ENCODE results near the gene PPFIBP1.

Gene PPFIBP1

DNA sequence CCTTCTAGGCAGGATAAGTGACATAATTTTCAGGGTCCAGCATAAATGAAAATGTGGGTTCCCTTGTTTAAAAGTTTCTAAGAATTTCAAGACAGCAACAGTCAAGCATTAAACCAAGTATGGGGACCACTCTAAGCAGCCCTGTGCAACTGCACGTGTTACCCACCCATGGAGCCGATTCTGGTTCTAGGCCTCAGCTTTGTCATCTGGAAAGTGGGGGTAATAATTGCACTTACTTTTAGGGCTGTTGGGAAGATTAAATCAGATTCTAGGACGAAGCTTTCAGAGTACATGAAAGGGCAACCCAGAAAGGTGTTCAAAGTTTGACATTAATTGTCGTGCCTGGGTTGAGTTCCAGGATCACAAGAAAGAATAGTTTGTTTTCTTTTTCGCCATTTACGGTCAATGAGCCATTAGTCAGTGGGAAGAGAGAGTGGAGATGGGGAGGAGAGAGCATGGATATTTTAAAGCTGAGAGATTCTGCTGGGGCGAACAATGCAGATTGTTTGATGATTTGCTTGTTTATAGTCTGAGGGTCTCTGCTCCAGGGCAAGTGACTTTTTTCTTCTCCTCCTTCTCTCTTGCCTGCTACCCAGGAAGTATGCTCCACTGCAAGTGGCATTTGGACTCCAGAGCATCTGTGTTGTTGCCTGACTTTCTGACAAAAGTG lies 10.7 kb upstream of the PPFIBP1 start:
- no peak for DNase-seq (ENCODE audit: low spot score)

DNA sequence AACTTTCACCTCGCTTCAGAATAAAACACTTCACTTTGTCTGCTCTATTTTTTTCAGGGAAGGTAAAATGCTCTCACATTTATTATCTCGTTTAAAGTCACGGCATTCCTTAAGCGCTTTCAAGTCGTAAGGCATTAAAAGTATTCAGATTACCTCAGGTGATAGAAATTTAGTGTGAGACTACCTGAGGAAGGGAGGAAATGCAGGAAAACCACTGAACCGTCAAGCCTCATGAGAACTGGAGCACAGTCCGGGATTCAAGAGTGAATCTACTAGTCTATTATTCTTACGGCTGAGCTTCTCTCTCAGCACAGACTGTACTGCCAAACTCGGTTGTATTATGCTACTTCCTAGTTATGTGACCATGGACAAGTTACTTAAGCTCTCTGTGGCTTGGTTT lies 8.3 kb upstream of the PPFIBP1 start:
- no peak for DNase-seq (ENCODE audit: low spot score)

DNA sequence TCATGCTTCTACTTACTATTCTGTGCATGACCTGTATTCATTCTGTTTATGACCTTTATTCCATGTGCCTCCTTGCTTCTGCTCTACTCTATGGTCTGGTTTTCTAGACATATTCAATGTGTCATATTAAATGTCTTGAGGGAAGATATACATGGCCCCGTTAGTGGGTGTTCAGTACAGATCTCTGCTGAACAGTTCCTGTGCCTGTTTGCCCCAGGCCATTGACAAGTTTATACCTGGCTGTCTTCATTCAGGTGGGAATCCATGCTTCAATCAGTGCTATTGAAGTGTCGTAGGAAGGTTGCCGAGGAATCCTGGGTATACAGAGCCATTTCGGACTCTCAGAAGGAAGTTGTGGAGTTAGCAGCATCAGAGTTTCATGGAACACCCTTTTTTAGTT lies 7.4 kb upstream of the PPFIBP1 start:
- DNase-seq (ENCODE audit: low spot score), result no peak

DNA sequence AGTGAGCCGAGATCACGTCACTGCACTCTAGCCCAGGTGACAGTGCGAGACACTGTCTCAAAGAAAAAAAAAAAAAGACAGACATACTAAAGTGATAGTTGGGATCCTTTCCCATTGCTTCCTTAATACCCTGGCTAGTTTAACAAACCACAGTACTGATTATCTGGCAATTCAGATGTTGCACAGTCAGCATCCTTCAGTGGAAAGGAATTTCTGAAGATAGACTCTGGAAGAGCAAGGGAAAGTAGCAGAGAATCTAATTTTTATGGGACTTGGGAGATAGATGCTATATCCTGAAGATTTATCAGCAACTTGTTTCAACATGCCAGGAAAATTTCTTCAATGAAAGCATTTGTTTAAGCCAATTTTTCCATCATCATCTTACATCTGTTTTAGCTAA lies 6.5 kb upstream of the PPFIBP1 start:
- no peak for DNase-seq (ENCODE audit: low spot score)

DNA sequence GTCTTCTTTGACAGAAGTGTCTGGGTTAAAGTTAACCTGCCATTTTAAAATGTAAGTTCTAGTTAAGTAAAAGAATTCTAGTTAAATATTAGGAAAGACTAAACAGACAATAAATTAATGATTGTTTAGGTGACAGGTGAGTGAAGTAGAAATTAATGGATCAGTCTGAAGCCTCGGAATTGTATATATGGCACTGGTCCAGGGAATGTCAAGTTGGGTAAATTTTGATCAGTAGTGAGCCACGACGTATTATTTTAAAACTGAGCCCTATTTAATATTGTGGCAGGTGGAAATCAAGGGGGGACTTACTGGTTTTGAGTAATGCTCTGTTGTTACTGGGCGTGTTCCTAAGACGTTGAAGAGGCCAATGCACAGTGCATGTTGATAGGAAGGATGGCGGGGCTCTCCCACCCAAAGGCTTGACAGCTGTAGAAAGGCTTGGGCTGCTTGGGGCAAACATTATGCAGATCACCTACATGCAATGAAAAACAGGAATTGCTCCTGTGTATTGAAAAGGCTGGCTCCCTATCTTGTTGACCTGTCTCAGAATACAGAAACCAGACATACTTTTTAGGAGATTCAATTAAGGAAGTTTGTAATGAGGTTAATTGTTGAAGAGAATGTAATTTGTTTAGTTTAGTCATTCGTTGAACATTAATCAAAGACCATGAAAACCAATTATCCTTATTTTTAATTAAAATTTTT lies 5.9 kb upstream of the PPFIBP1 start:
- DNase-seq (ENCODE audit: low spot score), result no peak

DNA sequence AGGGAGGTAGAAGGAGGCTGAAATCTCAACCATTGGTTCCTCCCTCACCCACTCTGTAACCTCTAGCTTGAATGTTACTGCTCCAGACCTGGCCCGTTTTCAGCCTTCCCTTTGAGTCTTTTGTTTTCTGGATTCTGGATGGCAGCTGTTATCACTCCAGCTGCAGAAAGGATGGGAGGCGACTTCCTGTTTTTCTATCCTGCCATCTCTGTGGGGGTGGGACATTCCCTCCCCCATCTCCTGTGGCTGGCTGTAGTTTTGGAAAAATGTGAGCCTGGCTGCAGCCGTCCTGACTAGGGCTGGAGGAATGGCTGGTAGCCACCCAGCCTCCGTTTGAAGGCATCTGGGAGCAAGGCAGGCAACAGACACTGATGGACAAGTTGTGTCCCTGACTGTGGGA lies 2.9 kb upstream of the PPFIBP1 start:
- DNase-seq (ENCODE audit: low spot score), result no peak

DNA sequence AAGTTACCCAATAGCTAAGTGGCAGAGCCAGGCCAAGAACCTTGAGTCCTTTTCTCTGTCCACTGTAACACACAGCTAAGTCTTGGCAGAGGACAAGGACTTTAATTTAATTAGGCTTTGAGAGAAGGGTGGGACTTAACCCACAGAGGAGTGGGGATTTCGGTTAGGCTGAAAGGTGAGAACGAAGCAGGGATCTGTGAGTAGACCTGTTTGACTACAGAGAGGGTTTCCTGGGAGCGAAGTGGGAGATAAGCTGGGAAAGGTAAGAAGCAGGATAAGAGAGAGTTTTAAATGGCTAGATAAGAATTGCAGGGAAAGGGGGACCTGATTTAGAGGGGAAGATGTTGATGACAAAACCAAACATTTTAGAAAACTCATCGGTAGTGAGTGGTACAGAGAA lies 2.0 kb upstream of the PPFIBP1 start:
- DNase-seq (ENCODE audit: low spot score), result no peak

DNA sequence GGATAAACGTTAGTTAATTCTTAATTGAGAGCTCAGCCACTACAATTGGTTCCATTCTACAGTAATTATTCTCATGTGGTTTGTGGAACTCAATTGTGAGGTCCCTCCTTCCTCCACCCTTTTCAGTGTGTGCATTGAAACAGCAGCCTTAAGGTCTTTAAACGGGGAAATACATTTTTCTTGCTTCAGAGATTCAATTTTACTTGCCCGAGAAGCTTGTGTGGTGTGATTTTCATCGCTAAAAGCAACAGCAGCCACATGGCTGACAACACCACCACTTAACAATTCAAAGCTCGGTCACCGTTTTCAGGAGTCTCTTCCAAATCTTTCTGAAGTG lies 733 bp upstream of the PPFIBP1 start:
- peak; percentile 4 for DNase-seq (ENCODE audit: low spot score)

DNA sequence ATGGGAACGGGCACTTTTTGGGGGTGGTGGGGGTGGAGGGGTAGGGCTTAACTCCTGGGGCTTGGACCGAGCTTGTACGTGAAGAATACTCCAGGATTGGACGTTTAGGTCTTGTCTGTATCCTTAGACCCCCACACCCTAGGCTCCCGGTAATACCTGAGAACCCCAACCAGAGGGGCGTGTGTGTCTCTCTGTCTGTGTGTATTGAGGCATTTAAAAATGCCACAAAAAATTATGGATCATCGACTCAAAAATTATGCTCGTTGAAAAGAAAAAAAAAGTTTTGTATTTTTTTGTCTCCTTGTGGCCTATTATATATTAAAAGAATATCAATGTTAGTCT lies 459 bp downstream of the PPFIBP1 start:
- DNase-seq (ENCODE audit: low spot score), result no peak

DNA sequence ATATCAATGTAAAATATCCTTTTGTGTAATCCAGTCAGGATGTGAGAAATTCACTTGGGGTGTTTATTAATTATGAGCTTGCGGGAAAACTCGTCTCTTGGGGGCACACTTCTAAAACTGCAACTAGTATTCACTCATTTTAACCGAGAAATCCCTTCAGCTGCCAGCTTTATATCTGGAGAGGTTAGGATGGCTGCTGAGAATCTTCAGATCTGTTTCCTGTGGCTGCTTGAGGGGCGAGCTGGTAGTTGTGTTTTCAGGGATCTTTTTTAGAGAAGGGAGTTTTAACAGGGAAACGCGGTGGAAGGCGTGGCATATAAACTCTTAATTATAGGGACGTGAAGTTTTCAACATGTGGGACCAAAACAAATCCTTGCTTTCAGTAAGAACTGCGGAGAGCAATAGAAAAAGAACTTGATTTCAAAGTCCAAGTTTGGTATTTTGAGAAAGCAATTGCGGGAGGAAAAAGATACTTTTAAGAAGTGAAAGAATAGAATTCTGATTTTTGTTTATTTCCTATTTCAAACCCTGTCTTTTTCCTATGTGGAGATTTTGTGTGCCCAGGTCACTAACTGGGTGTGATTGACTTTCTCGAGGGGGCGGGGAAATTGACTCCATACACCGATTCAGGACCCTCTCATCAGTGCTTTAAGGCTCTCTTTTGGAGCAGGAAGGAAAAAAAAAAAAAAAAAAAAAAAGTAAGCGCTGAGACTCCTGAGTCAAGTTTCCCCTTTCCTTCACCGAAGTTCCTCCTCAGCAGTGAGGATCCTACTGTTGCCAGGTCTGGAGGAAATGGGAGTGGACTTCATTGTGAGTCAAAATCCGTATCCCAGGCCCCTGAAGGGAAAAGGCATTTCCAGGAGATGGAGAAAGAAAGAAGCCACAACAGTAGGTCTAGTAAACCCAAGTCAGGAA lies 1.1 kb downstream of the PPFIBP1 start:
- DNase-seq (ENCODE audit: low spot score), result no peak

DNA sequence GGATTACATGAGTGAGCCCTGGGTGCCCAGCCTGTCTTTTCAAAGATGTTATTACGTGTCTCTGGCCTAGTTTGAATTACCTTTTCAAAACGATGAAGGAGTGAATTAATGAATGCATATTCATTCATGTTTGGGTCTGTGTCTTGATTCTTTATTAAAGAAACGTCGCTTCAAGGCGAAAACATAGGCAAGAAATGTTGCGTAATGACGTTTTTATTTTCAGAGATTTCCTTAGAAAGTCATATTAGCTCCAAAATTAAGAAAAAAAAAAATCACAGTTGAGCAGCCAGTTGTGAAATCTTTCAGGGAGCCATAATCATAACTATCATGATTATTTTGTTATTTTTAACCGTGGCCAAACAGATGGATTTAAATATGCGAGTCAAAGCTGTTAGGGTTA lies 3.5 kb downstream of the PPFIBP1 start:
- DNase-seq (ENCODE audit: low spot score), result no peak

DNA sequence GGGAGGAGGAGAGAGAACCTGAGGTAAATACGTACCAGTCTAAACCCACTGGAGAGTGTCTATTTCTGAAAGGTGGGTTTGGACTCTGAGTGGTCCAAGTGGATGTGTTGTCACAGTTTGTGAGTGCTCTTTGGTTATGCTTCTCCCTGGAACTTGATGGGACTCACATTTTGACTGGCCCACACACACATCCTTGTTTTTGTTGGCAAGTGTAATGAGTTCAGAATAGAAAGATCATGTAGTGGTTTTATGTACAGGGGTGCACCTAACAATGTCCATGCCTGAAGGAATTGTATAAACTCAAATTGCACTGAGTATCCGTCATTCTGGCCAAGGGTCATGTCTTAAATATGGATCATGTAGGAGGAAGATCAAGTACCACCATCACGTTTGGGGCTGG lies 4.8 kb downstream of the PPFIBP1 start:
- no peak for DNase-seq (ENCODE audit: low spot score)

DNA sequence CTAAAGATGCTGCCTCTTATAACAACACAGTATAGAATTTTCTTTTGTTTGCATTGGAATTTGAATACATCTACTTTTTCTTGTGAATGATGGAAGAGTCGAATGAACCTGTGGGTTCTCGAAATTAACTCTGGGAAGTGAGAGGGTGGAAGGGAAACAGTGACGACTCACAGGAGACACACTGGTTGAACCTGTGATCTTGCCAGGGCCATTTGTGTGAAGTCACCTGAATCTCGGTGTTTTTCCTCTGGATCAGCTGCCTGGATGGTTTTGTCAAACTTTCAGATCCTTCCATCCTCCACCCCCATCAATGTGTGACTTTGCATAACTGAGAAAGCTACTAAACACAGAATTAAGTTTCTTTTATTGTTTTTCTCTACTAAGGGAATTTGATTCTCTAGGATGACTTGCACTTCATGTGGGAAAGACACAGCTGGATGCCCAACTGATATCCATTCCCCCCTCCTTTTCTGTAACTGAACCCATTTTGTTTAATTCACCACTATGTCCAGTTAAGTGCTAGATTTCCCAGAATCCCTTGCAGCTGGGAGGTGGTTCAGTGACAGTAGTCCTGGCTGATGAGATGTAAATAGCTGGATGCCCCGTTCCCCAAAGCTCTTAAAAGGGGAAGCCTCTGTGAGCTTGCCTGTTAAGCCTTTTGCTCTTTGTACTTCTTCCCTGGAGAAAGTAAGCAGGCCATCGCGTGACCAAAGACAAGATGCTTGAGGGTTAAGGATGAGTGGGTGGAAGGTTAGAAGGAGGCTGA lies 6.3 kb downstream of the PPFIBP1 start:
- no peak for DNase-seq (ENCODE audit: low spot score)

DNA sequence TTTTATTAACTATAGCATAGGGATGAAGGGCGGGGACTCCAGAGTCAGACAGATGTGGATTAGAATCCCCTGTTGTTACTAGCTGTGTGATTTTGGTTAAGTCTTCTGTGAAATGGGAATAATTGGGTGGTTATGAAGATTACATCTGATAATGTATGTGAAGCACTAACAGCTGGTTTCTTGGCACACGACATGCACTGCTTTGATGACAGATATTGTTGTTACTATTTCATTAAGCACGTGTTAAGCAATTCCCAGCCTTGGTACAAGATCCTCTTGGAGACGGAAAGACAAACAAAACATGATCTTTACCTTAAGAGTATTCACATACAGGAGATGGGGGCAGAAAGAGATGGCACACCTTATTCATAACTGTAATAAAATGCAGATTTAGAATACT lies 7.9 kb downstream of the PPFIBP1 start:
- no peak for DNase-seq (ENCODE audit: low spot score)

DNA sequence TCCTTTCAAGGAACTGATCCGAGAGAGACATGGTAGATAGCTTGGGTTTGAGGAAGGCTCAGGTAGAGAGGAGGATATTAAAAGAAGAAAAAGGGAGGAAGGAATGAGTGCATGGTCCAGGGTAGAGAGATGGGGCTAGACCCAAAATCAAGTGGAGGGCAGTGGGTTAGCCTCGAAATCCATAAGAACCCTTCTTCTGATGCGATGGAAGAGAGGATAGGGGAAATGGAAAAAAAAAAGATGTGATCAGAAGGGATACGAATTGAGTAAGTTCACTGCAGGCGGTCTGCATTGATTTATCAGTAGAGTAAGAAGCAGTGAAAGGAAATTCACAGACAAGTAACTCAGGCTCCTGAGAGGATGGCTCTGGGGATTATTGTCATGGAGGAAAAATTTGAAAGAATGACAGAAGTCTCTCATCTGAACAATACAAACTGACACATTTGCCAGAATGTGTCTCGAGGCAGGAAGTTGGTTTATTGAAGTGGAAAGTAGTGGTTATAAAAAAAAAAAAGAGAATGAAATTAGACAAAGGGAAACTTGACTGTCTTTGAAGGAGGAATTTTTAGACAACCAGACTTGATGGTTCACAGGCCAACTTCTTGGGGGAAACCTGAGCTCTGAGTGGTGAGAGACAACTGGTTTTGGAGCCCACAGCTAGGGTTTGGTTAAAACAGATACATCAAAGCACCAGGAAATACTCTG lies 10.2 kb downstream of the PPFIBP1 start:
- DNase-seq (ENCODE audit: low spot score), result no peak

DNA sequence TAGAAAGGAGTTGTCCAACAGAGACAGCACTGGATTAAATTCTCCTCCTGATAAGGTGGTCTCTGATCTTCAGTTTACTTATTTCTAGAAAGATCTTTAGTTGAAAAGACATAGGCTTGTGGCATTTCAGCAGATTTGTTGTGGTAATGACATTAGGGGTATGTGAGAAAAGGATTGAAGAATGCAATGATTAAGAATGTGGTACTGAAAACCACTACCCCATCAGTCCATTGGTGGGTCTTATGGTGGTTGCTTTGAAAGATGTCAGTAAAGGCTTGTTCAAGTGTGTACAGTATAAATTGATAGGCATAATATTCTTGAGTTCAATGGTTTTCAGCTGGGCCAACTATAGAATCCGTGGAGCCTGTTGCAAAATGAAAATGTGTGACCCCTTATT lies 10.8 kb downstream of the PPFIBP1 start:
- no peak for DNase-seq (ENCODE audit: low spot score)

DNA sequence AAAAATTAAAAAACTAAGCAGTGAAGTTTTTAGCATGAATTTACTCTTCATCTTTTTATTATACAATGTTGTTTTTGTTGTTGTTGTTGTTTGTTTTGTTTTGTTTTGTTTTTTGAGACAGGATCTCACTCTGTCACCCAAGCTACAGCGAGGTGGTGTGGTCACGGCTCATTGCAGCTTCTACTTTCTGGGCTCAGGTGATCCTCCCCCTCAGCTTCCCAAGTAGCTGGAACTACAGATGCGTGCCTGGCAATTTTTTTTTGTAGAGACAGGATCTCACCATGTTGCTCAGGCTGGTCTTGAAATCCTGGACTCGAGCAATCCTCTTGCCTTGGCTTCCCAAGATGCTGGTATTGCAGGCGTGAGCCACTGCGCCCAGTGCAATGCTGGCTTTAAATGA lies 11.3 kb downstream of the PPFIBP1 start:
- DNase-seq (ENCODE audit: low spot score), result no peak

DNA sequence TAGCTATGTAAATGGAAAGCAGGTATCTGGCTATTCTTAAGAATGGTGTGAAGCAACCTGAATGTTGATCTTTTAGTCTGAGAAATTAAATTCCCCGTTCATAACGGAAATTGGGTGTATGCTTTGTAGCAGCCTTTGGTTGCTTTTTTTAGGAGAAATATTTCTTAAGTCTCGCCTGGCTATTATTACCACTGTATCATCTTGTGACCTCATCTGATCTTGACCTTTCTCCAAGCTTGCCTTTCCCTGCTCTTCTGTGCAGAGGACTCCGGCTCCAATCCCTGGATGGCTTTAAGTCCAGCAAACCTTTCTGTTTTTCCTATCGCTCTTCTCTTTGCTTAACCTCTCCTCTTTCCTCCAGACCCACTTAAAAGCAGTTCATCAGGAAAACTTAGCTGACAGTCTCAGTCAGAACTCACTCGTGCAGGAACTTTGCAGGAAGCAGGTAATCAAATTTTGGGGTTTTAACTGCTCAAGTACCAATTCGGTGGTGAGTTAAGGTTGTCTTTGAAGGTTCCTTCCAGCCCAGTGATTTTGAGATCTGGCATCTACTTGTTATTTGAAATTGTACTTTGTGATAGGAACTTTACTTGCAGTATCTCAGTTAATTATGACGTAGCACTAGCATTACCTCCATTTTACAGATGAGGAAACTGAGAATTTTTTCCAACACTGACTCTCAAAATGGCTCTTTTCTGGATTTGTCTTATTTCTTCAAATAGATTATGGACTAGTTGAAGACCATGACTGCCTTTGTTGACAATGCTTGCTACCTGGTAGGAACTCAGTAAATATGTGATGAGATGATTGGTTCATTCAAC lies 14.1 kb downstream of the PPFIBP1 start:
- no peak for DNase-seq (ENCODE audit: low spot score)

DNA sequence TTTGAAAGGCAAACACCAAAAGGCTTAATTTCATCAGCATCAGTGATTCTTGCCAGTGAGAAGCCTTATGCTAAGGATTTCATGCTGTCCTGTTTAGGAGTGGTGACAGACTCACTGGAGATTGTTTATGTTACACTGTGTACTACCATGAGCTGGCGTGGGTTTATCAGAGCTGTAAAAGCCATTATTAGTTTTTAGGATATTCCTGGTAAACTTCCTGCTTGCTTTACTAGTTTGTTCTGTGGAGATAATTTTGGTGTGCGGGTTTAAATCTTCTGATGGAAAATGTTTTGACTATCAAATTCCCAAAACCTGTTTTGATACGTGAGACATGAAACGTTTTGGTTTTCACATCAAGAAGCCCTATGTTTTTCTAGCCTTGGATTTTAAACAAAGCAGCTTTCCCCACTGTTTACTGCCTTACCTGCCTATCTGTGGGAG lies 15.2 kb downstream of the PPFIBP1 start:
- DNase-seq (ENCODE audit: low spot score), result no peak

DNA sequence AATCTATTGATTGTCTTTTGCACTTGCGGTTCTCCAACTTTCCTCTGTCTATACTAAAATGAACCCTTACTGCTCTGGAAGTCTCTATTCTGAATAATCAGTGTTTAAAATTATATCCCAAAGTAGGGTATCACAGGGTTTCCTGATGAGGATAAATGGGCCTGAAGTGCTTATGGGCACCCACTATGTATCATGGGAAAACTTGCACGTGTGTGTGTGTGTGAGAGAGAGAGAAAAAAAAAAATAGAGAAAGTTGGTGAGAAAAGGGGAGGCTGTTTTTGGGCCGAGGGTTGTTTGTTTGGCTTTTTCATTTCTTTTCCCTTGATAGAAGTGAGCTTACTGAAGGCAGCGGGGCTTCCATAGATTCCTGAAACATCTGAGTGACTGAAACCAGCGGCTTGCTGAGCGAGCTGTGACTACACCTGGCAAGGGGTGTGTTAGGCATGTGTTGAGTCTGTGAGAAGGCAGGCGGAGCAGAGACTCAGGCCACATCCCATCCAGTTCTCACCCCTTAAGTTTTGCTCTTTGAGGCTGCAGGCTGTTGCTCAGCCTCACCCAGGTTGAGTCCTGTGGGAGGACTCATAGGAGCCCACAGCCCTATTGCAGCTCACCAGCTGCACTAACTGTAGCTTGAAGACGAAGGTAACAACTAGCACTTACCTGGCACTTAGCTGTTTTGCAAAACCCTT lies 17.2 kb downstream of the PPFIBP1 start:
- no peak for DNase-seq (ENCODE audit: low spot score)

Data from hematopoietic multipotent progenitor cell treated with erythropoietin and hydrocortisone succinate and interleukin-3 and kit ligand, for 15 days (in vitro differentiated cells).